Measurements from ENCODE around the gene LRRTM3.

Gene LRRTM3

GRCh38 chr10:67144530-67144929 lies 218.7 kb downstream of the LRRTM3 start:
- DNase-seq = no peak

Measured in activated CD8-positive, alpha-beta memory T cell treated with anti-CD3 and anti-CD28 coated beads, Interleukin-2, amount 50 U/mL, for 48 hours (primary cell).